HCT116 (cell line): ENCODE results near the gene MCC. TPM values are rescaled to one million over a fixed set of nuclear protein-coding genes. Genes with fewer than 3 reads are reported as not detected.

Source experiments
- ATAC-seq: fragments of 200-7000 bp; cut with Tn5 transposase; 2 replicates; pipeline ENCODE4 v1.9.1; 2020; ENCODE audit warnings: mild to moderate bottlenecking, moderate library complexity
- BruUV-seq: library from RNA; stranded (reverse); fragments of 400-500 nt; replicated peaks from 2 replicates; lab custom pipeline; 2021; lab: Mats Ljungman, UMichigan
- CTCF ChIA-PET: fragments of 300-600 bp; sonication (Branson Sonifier 250); formaldehyde crosslinking; loops from one replicate; lab custom pipeline; 2021; ENCODE audit warnings: antibody characterized with exemption; lab: Charles Lee
- POLR2A ChIA-PET: fragments of 300-600, 350-600 bp; sonication (Branson Sonifier 250); formaldehyde crosslinking; loops from one replicate; lab custom pipeline; 2021; ENCODE audit warnings: antibody characterized with exemption; lab: Charles Lee
- RAD21 ChIA-PET, 2 experiments: fragments of 300-600 bp; sonication (Branson Sonifier 250); formaldehyde crosslinking; loops; one replicate each; lab custom pipeline; 2023; ENCODE audit warnings: low total read pairs in 2 of 2; ENCODE audit not compliant: uncharacterized antibody in 2 of 2, unreplicated experiment in 2 of 2, low non-redundant PET in 1 of 2; lab: Charles Lee
- DNase-seq: peaks from one replicate; pipeline ENCODE4 v3.0.0-alpha.2; 2010; ENCODE audit warnings: low read depth, low spot score
- H2AFZ ChIP-seq: fragments of 200-600 bp; shearing (Covaris generic), sonication (generic); 2 replicates; pipeline ENCODE4 v1.6.1; 2017; ENCODE audit warnings: low read depth, mixed run types, mixed read lengths, antibody characterized with exemption, low read length; ENCODE audit not compliant: poor library complexity, severe bottlenecking
- H3K27ac ChIP-seq: 2 replicates; pipeline ENCODE4 v1.5.1; 2012; ENCODE audit warnings: low read depth, low read length
- H3K27me3 ChIP-seq: fragments of 200-600 bp; sonication (generic); 2 replicates; pipeline ENCODE4 v1.6.1; 2016; ENCODE audit warnings: mixed run types, low read length, mixed read lengths; ENCODE audit not compliant: insufficient read depth
- H3K36me3 ChIP-seq, 2 experiments: fragments of 200-500 bp in 1 of 2; fragments of 200-600 bp in 1 of 2; sonication (Bioruptor generic) in 1 of 2; sonication (generic) in 1 of 2; 2 replicates each; pipeline versions ENCODE4 v1.5.1 to v1.6.1; 2014 to 2016; ENCODE audit warnings: low read length in 2 of 2, inconsistent platforms in 1 of 2, mixed read lengths in 1 of 2, mixed run types in 1 of 2; ENCODE audit not compliant: insufficient read depth in 2 of 2, control insufficient read depth in 1 of 2
- H3K4me1 ChIP-seq, 2 experiments: fragments of 200-600 bp in 1 of 2; sonication (generic) in 1 of 2; 2 replicates each; pipeline versions ENCODE4 v1.5.1 to v1.6.1; 2012 to 2017; ENCODE audit warnings: low read length in 2 of 2, inconsistent platforms in 1 of 2, mild to moderate bottlenecking in 1 of 2, mixed read lengths in 1 of 2, mixed run types in 1 of 2, moderate library complexity in 1 of 2; ENCODE audit not compliant: insufficient read depth in 2 of 2, control insufficient read depth in 1 of 2
- H3K4me2 ChIP-seq: fragments of 200-600 bp; sonication (generic); 2 replicates; pipeline ENCODE4 v1.6.1; 2017; ENCODE audit warnings: mixed run types, low read length, mixed read lengths
- H3K4me3 ChIP-seq, 2 experiments: fragments of 200-600 bp in 1 of 2; sonication (generic) in 1 of 2; replicated peaks in 1 of 2; 2 replicates each; pipeline ENCODE4 v1.5.1; 2011 to 2016; ENCODE audit warnings: low read length in 2 of 2, control low read depth in 1 of 2, low read depth in 1 of 2, mild to moderate bottlenecking in 1 of 2, mixed read lengths in 1 of 2, mixed run types in 1 of 2
- H3K79me2 ChIP-seq: fragments of 200-600 bp; sonication (generic); 2 replicates; pipeline ENCODE4 v1.6.1; 2017; ENCODE audit warnings: mild to moderate bottlenecking, mixed run types, low read length, moderate library complexity, mixed read lengths; ENCODE audit not compliant: insufficient read depth
- H3K9ac ChIP-seq: fragments of 200-600 bp; sonication (generic); 2 replicates; pipeline ENCODE4 v1.6.1; 2016; ENCODE audit warnings: low read length, mixed read lengths
- H3K9me2 ChIP-seq: fragments of 200-600 bp; sonication (generic), shearing (Covaris generic); 2 replicates; pipeline ENCODE4 v1.6.1; 2017; ENCODE audit warnings: mixed run types, mild to moderate bottlenecking, moderate library complexity; ENCODE audit not compliant: insufficient read depth
- H3K9me3 ChIP-seq, 2 experiments: fragments of 200-500 bp in 1 of 2; fragments of 200-600 bp in 1 of 2; sonication (Bioruptor generic) in 1 of 2; sonication (generic) in 1 of 2; 2 replicates each; pipeline ENCODE4 v1.6.1; 2014 to 2017; ENCODE audit warnings: low read length in 2 of 2, mixed read lengths in 2 of 2, inconsistent platforms in 1 of 2, low read depth in 1 of 2, mild to moderate bottlenecking in 1 of 2, mixed run types in 1 of 2, moderate library complexity in 1 of 2; ENCODE audit not compliant: control insufficient read depth in 1 of 2, insufficient read depth in 1 of 2
- H4K20me1 ChIP-seq: fragments of 200-600 bp; sonication (generic), shearing (Covaris generic); 2 replicates; pipeline ENCODE4 v1.6.1; 2017; ENCODE audit warnings: mixed run types, mild to moderate bottlenecking, moderate library complexity; ENCODE audit not compliant: insufficient read depth
- ELF1 ChIP-seq: IDR thresholded peaks from 2 replicates; pipeline ENCODE4 v1.6.1; 2012; ENCODE audit warnings: low read depth, borderline replicate concordance
- POLR2A ChIP-seq: IDR thresholded peaks from 2 replicates; pipeline ENCODE4 v1.7.0; 2011; ENCODE audit warnings: borderline replicate concordance; ENCODE audit not compliant: insufficient read depth, insufficient read length; ENCODE audit errors: extremely low read depth
- SRF ChIP-seq: IDR thresholded peaks from 2 replicates; pipeline ENCODE4 v1.6.1; 2012; ENCODE audit warnings: low read depth
- TCF7L2 ChIP-seq: IDR thresholded peaks from 2 replicates; pipeline ENCODE4 v1.7.0; 2011; ENCODE audit warnings: borderline replicate concordance, inconsistent platforms; ENCODE audit not compliant: insufficient read depth, insufficient read length; ENCODE audit errors: extremely low read depth
- intact Hi-C: fragments of 100-400 bp; cut with micrococcal nuclease; formaldehyde crosslinking; loops from 2 replicates; pipeline ENCODE4 v1.10.0; 2022
- total RNA-seq: library from RNA; stranded (reverse); gene quantifications from one replicate; pipeline ENCODE4 v1.2.1, GENCODE V29; 2021; ENCODE audit not compliant: unreplicated experiment
- TF ChIP-seq, protein P1 (sequence below): IDR thresholded peaks from 2 replicates; pipeline ENCODE4 v1.6.1; 2012; ENCODE audit warnings: low read depth
- TF ChIP-seq, protein P2 (sequence below): IDR thresholded peaks from 2 replicates; pipeline ENCODE4 v1.6.1; 2012
- TF ChIP-seq, protein P3 (sequence below): IDR thresholded peaks from 2 replicates; pipeline ENCODE4 v1.6.1; 2012

MCC gene
- total RNA-seq, 1 experiment from 2014 or later = 20.1 TPM

DNA sequence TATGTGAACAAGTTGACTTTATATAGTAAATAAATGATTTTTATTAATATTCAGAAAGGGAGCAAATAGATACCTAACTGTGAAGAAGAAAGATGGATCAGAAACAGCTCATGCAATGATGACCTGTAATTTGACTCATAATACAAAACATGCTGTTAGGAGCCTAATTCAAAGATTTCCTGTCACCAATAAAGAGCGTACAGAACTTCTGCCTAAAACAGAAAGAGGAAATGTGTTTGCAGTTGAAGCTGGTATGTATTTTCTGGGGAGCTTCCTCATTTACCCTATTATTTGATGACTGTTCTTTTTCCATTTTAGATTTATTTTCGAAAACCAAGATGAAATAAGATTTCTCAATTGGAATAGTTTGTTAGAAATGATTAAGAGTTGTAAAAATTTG, 36.7 kb upstream of the MCC start:
- Histone ChIP-seq H3K27me3 (no peaks in the 10 kb centered on the region), H3K4me2 (no peak overlapping the region), H3K79me2 (peaks cover 85% of the 10 kb centered on the region), H3K27ac (no peak overlapping the region), H3K4me1 (no peaks in the 10 kb centered on the region), H3K4me3 (no peak overlapping the region), H3K9ac (no peak overlapping the region), H3K9me2 (no peaks in the 10 kb centered on the region), H3K36me3 (no peaks in the 10 kb centered on the region; a peak in 1 of 4 replicates), H2AFZ (no peak overlapping the region), H3K9me3 (no peaks in the 10 kb centered on the region), H4K20me1 (0 out of 2 replicates have a peak, but pooled peaks cover 4% of the 10 kb centered on the region)
- ATAC-seq (no peak), DNase-seq (no peak)
- RAD21 ChIA-PET = no interaction called here
- intact Hi-C loops = no loop called here
- CTCF ChIA-PET = no interaction called here
- POLR2A ChIA-PET = interaction anchor here (0.6 kb wide), 1 partner anchor 16 kb away, joined by 4 read pairs; no protein-coding TSS in a partner anchor
- no TSS peak for BruUV-seq
- TF ChIP-seq ELF1 (no peak), SRF (no peak), POLR2A (no peak), TCF7L2 (no peak)
- TF ChIP-seq, protein P1, sequence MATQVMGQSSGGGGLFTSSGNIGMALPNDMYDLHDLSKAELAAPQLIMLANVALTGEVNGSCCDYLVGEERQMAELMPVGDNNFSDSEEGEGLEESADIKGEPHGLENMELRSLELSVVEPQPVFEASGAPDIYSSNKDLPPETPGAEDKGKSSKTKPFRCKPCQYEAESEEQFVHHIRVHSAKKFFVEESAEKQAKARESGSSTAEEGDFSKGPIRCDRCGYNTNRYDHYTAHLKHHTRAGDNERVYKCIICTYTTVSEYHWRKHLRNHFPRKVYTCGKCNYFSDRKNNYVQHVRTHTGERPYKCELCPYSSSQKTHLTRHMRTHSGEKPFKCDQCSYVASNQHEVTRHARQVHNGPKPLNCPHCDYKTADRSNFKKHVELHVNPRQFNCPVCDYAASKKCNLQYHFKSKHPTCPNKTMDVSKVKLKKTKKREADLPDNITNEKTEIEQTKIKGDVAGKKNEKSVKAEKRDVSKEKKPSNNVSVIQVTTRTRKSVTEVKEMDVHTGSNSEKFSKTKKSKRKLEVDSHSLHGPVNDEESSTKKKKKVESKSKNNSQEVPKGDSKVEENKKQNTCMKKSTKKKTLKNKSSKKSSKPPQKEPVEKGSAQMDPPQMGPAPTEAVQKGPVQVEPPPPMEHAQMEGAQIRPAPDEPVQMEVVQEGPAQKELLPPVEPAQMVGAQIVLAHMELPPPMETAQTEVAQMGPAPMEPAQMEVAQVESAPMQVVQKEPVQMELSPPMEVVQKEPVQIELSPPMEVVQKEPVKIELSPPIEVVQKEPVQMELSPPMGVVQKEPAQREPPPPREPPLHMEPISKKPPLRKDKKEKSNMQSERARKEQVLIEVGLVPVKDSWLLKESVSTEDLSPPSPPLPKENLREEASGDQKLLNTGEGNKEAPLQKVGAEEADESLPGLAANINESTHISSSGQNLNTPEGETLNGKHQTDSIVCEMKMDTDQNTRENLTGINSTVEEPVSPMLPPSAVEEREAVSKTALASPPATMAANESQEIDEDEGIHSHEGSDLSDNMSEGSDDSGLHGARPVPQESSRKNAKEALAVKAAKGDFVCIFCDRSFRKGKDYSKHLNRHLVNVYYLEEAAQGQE = no peak
- TF ChIP-seq, protein P2, sequence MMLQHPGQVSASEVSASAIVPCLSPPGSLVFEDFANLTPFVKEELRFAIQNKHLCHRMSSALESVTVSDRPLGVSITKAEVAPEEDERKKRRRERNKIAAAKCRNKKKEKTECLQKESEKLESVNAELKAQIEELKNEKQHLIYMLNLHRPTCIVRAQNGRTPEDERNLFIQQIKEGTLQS = no peak
- TF ChIP-seq, protein P3, sequence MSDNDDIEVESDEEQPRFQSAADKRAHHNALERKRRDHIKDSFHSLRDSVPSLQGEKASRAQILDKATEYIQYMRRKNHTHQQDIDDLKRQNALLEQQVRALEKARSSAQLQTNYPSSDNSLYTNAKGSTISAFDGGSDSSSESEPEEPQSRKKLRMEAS = no peak
